Epithelial cell of prostate (primary cell): ENCODE data around the gene REN.

ENCODE experiments used
- DNase-seq: peaks from one replicate; pipeline ENCODE4 v3.0.0-alpha.2; 2011; ENCODE audit warnings: low read depth, low spot score
- H3K27ac ChIP-seq: fragments of 450-650 bp; 2 replicates; pipeline ENCODE4 v1.5.1; 2017; ENCODE audit warnings: mild to moderate bottlenecking

REN gene

DNA sequence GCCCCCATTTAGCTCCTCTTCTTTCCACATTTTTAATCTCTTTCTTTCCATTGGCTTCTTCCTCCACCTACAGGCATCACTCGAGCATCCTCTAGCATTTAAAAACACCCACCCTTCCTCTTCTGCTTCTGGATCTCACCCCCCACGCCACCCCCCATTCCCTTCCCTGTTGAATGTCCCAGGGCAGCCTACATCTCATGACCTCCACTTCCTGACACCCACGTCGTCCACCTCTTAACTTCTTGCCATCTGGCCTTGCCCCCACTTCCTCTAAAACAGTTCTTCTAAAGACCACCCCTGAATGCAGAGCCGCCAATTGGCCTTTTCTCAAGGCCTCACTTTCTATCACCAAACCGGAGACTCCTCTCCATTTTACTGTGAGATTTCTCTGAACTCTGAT lies 8.2 kb downstream of the REN start:
- no peak for DNase-seq
- H3K27ac ChIP-seq = no peak overlapping the region

- no peak for DNase-seq
Observed at GRCh38 chr1:204155881-204156280, 10.3 kb downstream of the REN start.

GRCh38 chr1:204154568-204155255 lies 11.4 kb downstream of the REN start:
- H3K27ac ChIP-seq = peak overlapping the region; percentile 76
- DNase-seq = peak; percentile 81

More at GRCh38 chr1:204155881-204156280, 10.3 kb downstream of the REN start:
- H3K27ac ChIP-seq = no peak overlapping the region

DNA sequence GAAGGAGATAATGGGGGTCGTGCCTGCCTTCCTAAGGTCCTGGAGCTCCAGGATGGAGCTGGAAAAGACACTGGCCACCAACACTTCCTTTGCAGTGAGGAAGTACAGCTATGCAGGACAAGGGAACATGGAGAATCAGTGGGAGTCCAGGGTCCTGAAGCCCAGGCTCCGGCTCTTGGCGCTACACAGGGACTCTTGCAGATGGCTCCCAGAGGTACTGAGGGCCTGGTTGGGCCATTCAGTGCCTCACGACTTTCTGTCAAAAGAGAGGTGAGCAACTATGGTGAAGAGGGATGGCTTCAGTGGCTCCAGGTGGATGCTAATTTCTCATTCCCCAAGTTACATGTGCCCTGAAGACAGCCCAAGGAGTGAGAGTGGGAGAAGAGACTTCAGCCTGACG lies 12.5 kb downstream of the REN start:
- H3K27ac ChIP-seq = peak overlapping the region; percentile 76
- no peak for DNase-seq

- no peak for DNase-seq
- H3K27ac ChIP-seq = peak overlapping the region; percentile 57
Observed at GRCh38 chr1:204152310-204153044, 13.7 kb downstream of the REN start.

GRCh38 chr1:204151552-204152309 lies 14.4 kb downstream of the REN start, which contains the start of gene ETNK2:
Gene ETNK2 (minus strand): TSS chr1:204152044. CDS start chr1:204151852, 192 bp downstream.
- peak within 1 kb of the TSS; percentile 57 for H3K27ac ChIP-seq
- DNase-seq = no peak

GRCh38 chr1:204150702-204151551 lies 15.2 kb downstream of the REN start:
- DNase-seq = no peak
- peak overlapping the region; percentile 57 for H3K27ac ChIP-seq

DNA sequence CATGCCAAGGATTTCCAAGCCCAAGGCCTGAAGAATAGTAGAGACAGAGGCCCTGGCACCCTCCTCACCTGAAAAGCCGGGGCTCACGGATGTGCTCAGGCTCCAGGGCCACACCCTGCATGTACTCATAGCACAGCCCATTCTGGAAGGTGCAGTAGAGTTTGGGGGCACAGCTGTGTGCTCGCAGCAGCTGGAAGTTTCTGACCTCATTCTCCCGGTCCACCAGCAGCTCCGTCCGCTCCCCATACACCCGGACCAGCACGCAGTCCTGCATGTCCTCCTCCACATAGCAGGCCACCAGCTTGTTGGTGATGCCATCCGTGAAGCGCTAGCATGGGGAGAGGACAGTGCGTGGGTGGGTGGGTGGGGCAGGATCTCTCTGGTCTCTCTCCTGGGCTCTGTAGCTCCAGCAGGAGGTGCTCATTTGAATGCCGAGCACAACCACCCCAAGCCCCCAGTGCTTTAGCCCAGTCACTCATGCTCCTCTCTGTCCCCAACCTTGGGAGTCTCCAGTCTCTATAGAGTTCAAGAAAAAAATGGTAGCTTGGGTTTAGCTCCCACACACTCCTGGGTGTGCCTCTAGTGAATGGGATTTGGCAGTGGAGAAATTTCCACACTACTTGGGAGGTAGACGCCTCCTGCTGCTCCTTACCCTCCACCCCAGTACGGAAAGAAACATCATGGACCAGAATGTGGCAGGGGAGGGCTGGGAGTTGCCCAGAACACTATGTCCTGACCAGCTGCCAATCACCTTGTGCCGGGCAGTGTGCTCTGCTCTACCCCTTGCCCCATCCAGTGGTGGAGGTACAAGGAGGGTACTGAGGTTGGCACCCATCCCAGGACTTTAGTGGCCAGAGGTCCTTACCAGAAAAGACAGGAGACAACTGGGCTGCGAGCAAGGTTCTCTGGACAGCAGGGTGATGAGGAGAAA lies 16.2 kb downstream of the REN start:
- no peak for DNase-seq
- H3K27ac ChIP-seq = no peak overlapping the region

GRCh38 chr1:204149107-204149506 lies 17.0 kb downstream of the REN start:
- no peak for DNase-seq
- H3K27ac ChIP-seq = no peak overlapping the region

DNA sequence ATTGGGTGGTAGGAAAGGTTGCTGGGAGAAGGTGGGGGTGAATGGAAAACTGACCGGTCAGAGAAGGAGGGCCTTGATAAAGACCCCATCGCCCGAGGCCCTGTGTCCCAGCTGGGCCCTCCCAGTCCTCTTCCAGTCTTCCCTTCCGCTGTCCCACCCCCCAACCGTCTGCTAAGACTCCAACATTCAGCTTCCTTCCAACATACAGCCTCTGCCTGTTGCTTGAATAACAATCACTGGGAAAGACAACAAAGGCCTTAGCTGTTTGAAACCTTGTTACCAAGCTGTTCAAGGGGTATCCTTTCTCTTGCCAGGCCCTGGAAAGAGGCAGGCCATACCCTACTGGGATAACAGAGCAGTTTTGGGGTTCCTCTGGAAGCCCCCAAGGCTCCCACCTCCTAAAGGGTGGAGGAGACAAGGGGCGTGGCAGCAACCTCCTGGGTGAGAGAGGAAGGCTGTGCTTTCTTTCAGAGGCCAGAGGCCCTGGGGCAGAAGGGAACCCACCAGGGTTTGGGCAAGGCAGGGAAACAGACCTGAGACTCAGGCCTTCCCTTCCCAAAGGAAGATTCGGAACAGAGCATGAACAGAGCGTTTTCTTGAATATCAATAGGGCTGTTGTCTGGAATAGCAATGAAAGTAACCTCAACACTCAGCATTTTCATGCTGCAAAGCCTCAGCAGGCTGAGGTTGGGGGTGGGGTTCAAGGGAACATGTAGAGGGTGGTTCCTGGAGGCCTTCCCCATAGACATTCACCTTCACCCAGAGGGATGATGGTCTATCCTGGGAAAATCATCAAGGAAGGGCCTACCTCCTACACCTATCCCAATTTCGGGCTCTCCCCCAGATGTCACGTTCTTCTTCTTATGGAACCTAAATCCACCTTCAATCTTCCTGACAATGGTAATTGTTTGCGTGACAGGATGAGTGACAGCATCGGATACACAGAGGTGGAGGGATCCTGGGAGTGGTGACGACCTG lies 18.4 kb downstream of the REN start:
- DNase-seq = no peak
- H3K27ac ChIP-seq = no peak overlapping the region

- no peak for DNase-seq
- H3K27ac ChIP-seq = no peak overlapping the region
Observed at GRCh38 chr1:204146965-204147364, 19.2 kb downstream of the REN start.

- DNase-seq = no peak
- H3K27ac ChIP-seq = no peak overlapping the region
Observed at GRCh38 chr1:204146309-204146708, 19.8 kb downstream of the REN start.

GRCh38 chr1:204145033-204145504 lies 21.1 kb downstream of the REN start:
- H3K27ac ChIP-seq = no peak overlapping the region
- DNase-seq = no peak

DNA sequence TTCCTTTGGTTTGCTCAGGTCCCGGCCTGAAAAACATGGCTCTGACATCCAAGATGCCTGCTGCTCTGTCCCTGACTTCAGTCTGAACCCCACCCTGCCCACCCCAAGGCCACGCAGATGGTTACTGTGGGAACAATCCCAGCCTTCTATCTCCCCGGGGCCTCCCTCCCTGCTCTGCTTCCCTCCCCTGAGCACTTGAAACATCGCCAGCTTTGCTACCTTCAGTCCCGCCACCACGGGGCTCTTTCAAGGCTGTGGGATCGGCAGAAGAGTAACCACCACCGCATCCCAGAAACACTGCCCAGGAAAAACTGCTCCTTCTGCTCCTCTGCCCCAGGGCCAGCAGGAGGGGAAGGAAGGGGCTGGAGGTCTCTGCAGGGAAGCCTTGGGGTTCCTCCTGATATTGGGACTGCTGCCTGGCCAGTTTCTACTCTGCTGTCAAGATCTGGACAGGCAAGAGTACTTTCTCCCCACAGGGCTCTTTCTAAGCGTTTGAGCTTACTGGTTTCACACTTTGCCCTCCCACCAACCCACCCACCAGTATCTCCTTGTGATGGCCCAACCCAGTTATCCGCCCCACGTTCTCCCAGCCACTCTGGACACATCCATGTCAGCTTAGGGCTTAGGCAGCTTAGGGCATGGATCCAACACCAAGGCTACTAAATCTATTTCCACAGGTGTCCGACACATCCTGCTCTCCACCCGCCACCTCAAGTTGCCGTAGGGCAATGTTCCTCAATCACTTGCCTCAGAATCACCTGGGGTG lies 22.7 kb downstream of the REN start:
- no peak overlapping the region for H3K27ac ChIP-seq
- DNase-seq = no peak

DNA sequence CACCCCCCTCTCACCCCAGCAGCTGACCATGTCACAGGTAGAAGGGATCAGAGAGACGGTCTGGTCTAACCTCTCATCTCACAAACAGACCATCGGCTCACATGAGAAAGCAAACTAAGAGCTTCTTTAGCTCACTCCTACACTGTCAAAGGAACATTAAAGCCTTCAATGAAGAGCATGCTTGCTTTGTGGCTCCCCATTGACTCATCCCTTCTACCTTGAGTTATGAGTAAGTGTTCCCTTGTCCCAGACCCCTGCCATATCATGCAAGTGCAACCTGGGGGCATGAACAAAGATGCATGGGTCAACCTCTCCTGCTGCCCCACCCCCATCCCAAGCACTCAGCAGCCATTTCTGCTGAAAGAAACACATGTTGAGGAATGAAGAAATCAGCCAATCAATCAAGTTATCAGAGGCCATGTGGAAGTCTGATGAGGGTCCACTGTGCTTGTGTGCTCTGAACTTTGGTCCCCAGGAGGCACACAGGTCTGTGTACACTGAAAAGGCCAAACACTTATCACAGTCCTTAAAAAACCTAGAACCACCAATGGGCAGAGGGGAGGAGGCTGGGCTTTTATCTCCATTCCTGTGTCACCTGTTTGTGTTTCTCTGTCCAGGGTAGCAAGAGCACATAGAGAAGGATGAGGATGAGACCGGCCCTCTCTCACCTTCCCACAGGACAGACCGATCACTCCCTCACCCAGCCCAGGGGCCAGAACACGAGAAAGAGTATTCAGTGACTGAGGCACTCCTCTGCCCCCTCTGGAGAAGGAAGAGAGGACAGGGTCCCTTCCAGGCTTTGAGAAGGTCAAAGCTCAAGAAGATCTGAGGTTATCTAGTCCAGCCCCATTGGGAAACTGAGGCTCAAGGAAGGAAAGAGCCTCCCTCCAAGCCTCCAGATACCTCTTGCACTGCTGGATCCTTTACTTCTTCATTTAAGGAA lies 23.8 kb downstream of the REN start:
- no peak for DNase-seq
- no peak overlapping the region for H3K27ac ChIP-seq

GRCh38 chr1:204141131-204141530 lies 25.0 kb downstream of the REN start:
- no peak for DNase-seq
- no peak overlapping the region for H3K27ac ChIP-seq
